SK-N-SH treated with all-trans-retinoic acid at 6 μM for 48 hours (cell line): Measurements from ENCODE around the gene FOXK1.

Source experiments
- ARNTL ChIP-seq: fragments of 450-650 bp; formaldehyde crosslinking; IDR thresholded peaks from 2 replicates; pipeline ENCODE4 v1.5.0; 2020; ENCODE audit warnings: low read depth, mild to moderate bottlenecking, moderate library complexity, borderline replicate concordance
- CSDC2 ChIP-seq: fragments of 250-450 bp; sonication (Bioruptor Pico); IDR thresholded peaks from 2 replicates; pipeline ENCODE4 v1.5.0; 2020; ENCODE audit warnings: mild to moderate bottlenecking, moderate library complexity
- CSRNP3 ChIP-seq: fragments of 250-450 bp; sonication (Bioruptor Pico); IDR thresholded peaks from 2 replicates; pipeline ENCODE4 v1.5.1; 2021; ENCODE audit warnings: mild to moderate bottlenecking, moderate library complexity
- OSR1 ChIP-seq: fragments of 250-450 bp; sonication (Bioruptor Pico); IDR thresholded peaks from 2 replicates; pipeline ENCODE4 v1.8.0; 2022; ENCODE audit warnings: moderate library complexity, mild to moderate bottlenecking, inconsistent platforms
- PATZ1 ChIP-seq: fragments of 250-450 bp; sonication (Bioruptor Pico); IDR thresholded peaks from 2 replicates; pipeline ENCODE4 v1.8.0; 2020; ENCODE audit warnings: mild to moderate bottlenecking, moderate library complexity, borderline replicate concordance
- RARB ChIP-seq: fragments of 250-450 bp; sonication (Bioruptor Pico); IDR thresholded peaks from 2 replicates; pipeline ENCODE4 v1.8.0; 2021; ENCODE audit warnings: mild to moderate bottlenecking, moderate library complexity
- TSHZ2 ChIP-seq: fragments of 250-450 bp; sonication (Bioruptor Pico); IDR thresholded peaks from 2 replicates; pipeline ENCODE4 v1.5.0; 2020; ENCODE audit warnings: mild to moderate bottlenecking, moderate library complexity
- ZC3H10 ChIP-seq: fragments of 250-450 bp; sonication (Bioruptor Pico); IDR thresholded peaks from 2 replicates; pipeline ENCODE4 v1.5.1; 2021; ENCODE audit warnings: mild to moderate bottlenecking, moderate library complexity
- ZFP3 ChIP-seq: fragments of 250-450 bp; sonication (Bioruptor Pico); IDR thresholded peaks from 2 replicates; pipeline ENCODE4 v1.5.0; 2020; ENCODE audit warnings: mild to moderate bottlenecking, moderate library complexity
- ZFP30 ChIP-seq: fragments of 450-650 bp; formaldehyde crosslinking; IDR thresholded peaks from 2 replicates; pipeline ENCODE4 v1.5.0; 2022; ENCODE audit warnings: mild to moderate bottlenecking, moderate library complexity

GRCh38 chr7:4683884-4684565 is 1.9 kb downstream of the FOXK1 start:
- TF ChIP-seq ZC3H10 (CRISPR knock-in tag) = no peak
- no peak for TF ChIP-seq PATZ1 (CRISPR knock-in tag)
- no peak for TF ChIP-seq ARNTL (CRISPR knock-in tag)
- no peak for TF ChIP-seq TSHZ2 (CRISPR knock-in tag)
- no peak for TF ChIP-seq OSR1 (CRISPR knock-in tag)
- TF ChIP-seq RARB (CRISPR knock-in tag) = no peak
- TF ChIP-seq CSDC2 (CRISPR knock-in tag) = no peak
- TF ChIP-seq ZFP3 (CRISPR knock-in tag) = no peak
- no peak for TF ChIP-seq ZFP30 (CRISPR knock-in tag)
- TF ChIP-seq CSRNP3 (CRISPR knock-in tag) = no peak
